SH-SY5Y (cell line): Measurements from ENCODE around the gene CHRNA4.

Experiments
- GATA2 ChIP-seq: IDR thresholded peaks from 2 replicates; pipeline ENCODE4 v1.6.1; 2011; ENCODE audit warnings: mild to moderate bottlenecking, low read depth, low read length
- GATA3 ChIP-seq: IDR thresholded peaks from 2 replicates; pipeline ENCODE4 v1.6.1; 2011; ENCODE audit warnings: low read depth, mild to moderate bottlenecking, low read length, moderate library complexity

DNA sequence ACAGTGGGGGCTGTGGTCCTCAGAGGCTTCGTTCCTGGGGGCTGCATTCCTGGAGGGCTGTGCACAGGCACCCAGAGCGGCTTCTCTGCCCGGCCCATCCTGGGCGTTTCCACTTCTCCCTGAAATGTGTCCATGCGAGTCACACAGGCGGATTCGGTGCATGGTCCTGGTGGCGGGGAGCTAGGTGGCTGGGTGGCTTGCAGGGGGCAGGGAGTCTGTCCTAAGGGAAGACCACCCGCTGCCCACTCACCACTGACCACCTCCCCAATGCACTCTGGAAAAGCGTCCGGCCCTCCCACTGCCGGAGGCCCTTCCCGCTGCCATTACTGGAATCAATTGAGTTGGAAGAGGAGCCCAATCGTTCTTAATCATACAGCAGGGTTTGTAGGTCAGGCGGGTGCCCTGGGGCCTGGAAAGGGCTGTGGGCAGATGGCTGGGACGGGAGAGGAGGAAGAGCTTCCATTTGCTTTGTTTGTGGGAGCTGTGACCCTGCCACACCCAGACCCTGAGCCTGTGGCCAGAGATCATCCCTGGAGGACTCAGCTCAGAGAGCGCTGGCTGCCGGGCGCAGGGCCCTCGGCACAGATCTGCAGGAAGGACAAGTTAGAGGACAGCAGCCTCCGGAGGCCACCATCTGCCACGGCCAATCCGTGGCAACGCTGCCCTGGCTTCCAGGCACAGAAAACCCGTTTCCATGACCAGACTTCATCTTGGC, 6.4 kb downstream of the CHRNA4 start:
- no peak for TF ChIP-seq GATA3
- TF ChIP-seq GATA2, result no peak
